ENCODE data around the gene FBRS. TPM values are rescaled to one million over a fixed set of nuclear protein-coding genes. Genes with fewer than 3 reads are reported as not detected.
A peak's percentile ranks its signal among the peaks of the same experiment; 100 is the strongest.

FBRS gene
- total and polyA plus RNA-seq, 2 experiments from 2014 or later: 22.1 to 22.9 TPM

DNA sequence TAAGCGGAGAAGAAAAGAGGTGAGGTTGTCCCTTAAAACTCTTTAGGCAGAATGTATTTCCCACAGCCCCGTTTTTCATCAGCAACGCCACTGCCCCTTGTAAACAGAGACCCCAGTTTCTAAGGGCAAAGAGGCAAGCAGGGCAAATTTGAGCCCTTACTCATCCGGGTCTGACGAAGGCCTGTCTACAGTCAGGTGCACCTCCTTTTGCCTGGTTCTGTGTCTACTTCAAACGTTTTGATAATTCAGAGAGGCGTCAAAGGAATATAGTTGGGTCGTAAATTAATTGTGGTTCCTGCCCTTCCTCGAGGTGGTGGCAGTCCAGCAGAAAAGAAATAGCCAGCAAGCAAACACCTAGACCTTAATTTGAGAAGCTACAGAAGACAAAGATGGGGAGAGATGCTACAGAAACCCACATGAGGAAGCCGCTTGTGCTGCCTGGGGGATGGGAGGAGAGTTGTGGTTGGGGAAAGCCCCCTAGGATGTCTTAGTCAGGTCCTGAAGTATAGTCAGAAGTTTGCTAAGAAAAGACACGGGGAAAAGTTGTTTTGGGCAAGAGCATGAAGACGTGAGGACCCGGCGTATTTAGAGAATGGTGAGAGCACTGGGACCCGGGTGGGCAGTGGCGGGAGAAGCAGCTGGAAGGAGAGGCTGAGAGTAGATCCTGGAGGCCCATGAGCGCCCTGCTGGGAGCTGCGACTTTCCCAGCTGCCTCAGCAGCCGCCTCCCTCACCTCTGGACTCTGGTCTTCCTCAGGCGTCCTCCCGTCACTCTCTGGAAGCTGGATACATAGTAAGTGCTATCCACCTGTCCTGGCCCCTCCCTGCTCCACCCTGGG, 2.4 kb downstream of the FBRS start:
- Histone ChIP-seq H3K36me3 (replicated peaks; ENCODE audit: insufficient read depth, low read depth) (no peaks in the 10 kb centered on the region), H3K4me2 (peak overlapping the region; percentile 96), H3K27me3 (no peaks in the 10 kb centered on the region), H3K79me2 (peaks cover 50% of the 10 kb centered on the region), H3K4me3 (peak overlapping the region; percentile 20), H3K9me3 (ENCODE audit: low read depth) (no peaks in the 10 kb centered on the region), H3K4me1 (ENCODE audit: insufficient read depth) (peaks cover 25% of the 10 kb centered on the region), H2AFZ (no peak overlapping the region), H4K20me1 (ENCODE audit: insufficient read depth, poor library complexity, severe bottlenecking) (peaks cover 56% of the 10 kb centered on the region), H3K9me2 (replicated peaks; ENCODE audit: insufficient read depth) (no peaks in the 10 kb centered on the region), H3K27ac (peak overlapping the region; percentile 95)
- WGBS (ENCODE audit: low lambda C conversion rate, missing lambda C conversion rate): 72% methylated on average over 21 of the region's 21 CpGs
- TF ChIP-seq EZH2phosphoT487 (IDR thresholded peaks at IDR 0.05; ENCODE audit: low read depth, severe bottlenecking, unreplicated experiment): no peak
- TF ChIP-seq, protein P1, sequence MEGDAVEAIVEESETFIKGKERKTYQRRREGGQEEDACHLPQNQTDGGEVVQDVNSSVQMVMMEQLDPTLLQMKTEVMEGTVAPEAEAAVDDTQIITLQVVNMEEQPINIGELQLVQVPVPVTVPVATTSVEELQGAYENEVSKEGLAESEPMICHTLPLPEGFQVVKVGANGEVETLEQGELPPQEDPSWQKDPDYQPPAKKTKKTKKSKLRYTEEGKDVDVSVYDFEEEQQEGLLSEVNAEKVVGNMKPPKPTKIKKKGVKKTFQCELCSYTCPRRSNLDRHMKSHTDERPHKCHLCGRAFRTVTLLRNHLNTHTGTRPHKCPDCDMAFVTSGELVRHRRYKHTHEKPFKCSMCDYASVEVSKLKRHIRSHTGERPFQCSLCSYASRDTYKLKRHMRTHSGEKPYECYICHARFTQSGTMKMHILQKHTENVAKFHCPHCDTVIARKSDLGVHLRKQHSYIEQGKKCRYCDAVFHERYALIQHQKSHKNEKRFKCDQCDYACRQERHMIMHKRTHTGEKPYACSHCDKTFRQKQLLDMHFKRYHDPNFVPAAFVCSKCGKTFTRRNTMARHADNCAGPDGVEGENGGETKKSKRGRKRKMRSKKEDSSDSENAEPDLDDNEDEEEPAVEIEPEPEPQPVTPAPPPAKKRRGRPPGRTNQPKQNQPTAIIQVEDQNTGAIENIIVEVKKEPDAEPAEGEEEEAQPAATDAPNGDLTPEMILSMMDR (IDR thresholded peaks at IDR 0.05; ENCODE audit: poor library complexity): no peak
- TF ChIP-seq EZH2 (IDR thresholded peaks at IDR 0.05; ENCODE audit: borderline replicate concordance): no peak
- DNase-seq (ENCODE audit: low spot score): peak; percentile 68

DNA sequence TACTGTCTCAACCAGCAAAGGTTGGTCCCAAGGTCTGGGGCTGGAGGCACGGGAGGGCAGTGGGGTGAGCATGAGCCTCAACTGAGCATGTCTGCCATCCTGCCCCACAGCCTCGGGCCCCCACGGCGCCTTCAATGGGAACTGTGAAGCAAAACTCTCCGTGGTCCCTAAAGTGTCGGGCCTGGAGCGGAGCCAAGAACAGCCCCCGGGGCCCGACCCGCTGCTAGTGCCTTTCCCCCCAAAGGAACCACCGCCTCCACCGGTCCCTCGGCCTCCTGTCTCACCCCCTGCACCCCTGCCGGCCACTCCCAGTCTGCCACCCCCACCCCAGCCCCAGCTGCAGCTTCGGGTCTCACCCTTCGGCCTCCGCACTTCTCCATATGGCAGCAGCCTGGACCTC, 4.2 kb downstream of the FBRS start:
- Histone ChIP-seq H3K4me3 (no peak overlapping the region), H2AFZ (no peak overlapping the region), H3K27me3 (no peaks in the 10 kb centered on the region), H3K79me2 (peaks cover 54% of the 10 kb centered on the region), H4K20me1 (ENCODE audit: insufficient read depth, poor library complexity, severe bottlenecking) (peaks cover 62% of the 10 kb centered on the region), H3K9me2 (replicated peaks; ENCODE audit: insufficient read depth) (no peaks in the 10 kb centered on the region), H3K4me2 (no peak overlapping the region), H3K27ac (no peak overlapping the region), H3K9me3 (ENCODE audit: low read depth) (no peaks in the 10 kb centered on the region), H3K36me3 (replicated peaks; ENCODE audit: insufficient read depth, low read depth) (no peaks in the 10 kb centered on the region), H3K4me1 (ENCODE audit: insufficient read depth) (peaks cover 18% of the 10 kb centered on the region)
- TF ChIP-seq EZH2 (IDR thresholded peaks at IDR 0.05; ENCODE audit: borderline replicate concordance) (no peak), EZH2phosphoT487 (IDR thresholded peaks at IDR 0.05; ENCODE audit: low read depth, severe bottlenecking, unreplicated experiment) (no peak)
- TF ChIP-seq, protein P1 (IDR thresholded peaks at IDR 0.05; ENCODE audit: poor library complexity): no peak
- no peak for DNase-seq (ENCODE audit: low spot score)
- WGBS (ENCODE audit: low lambda C conversion rate, missing lambda C conversion rate): 91% methylated on average over 10 of the region's 17 CpGs

GRCh38 chr16:30663038-30663437, 4.8 kb downstream of the FBRS start:
- Histone ChIP-seq H3K9me2 (replicated peaks; ENCODE audit: insufficient read depth) (no peaks in the 10 kb centered on the region), H3K27me3 (no peaks in the 10 kb centered on the region), H3K9me3 (ENCODE audit: low read depth) (no peaks in the 10 kb centered on the region), H3K79me2 (peaks cover 54% of the 10 kb centered on the region), H3K4me2 (no peak overlapping the region), H3K4me1 (ENCODE audit: insufficient read depth) (peaks cover 17% of the 10 kb centered on the region), H3K27ac (no peak overlapping the region), H3K36me3 (replicated peaks; ENCODE audit: insufficient read depth, low read depth) (no peaks in the 10 kb centered on the region), H3K4me3 (no peak overlapping the region), H2AFZ (no peak overlapping the region), H4K20me1 (ENCODE audit: insufficient read depth, poor library complexity, severe bottlenecking) (peaks cover 62% of the 10 kb centered on the region)
- DNase-seq (ENCODE audit: low spot score): no peak
- TF ChIP-seq EZH2 (IDR thresholded peaks at IDR 0.05; ENCODE audit: borderline replicate concordance) (no peak), EZH2phosphoT487 (IDR thresholded peaks at IDR 0.05; ENCODE audit: low read depth, severe bottlenecking, unreplicated experiment) (no peak)
- TF ChIP-seq, protein P1 (IDR thresholded peaks at IDR 0.05; ENCODE audit: poor library complexity): no peak
- 90% methylated on average over 8 of the region's 8 CpGs for WGBS (ENCODE audit: low lambda C conversion rate, missing lambda C conversion rate)
